ENCODE data around the gene YDJC. TPM values are rescaled to one million over a fixed set of nuclear protein-coding genes. Genes with fewer than 3 reads are reported as not detected.

Gene YDJC
- total RNA-seq, 1 experiment from 2014 or later = 25.7 TPM

DNA sequence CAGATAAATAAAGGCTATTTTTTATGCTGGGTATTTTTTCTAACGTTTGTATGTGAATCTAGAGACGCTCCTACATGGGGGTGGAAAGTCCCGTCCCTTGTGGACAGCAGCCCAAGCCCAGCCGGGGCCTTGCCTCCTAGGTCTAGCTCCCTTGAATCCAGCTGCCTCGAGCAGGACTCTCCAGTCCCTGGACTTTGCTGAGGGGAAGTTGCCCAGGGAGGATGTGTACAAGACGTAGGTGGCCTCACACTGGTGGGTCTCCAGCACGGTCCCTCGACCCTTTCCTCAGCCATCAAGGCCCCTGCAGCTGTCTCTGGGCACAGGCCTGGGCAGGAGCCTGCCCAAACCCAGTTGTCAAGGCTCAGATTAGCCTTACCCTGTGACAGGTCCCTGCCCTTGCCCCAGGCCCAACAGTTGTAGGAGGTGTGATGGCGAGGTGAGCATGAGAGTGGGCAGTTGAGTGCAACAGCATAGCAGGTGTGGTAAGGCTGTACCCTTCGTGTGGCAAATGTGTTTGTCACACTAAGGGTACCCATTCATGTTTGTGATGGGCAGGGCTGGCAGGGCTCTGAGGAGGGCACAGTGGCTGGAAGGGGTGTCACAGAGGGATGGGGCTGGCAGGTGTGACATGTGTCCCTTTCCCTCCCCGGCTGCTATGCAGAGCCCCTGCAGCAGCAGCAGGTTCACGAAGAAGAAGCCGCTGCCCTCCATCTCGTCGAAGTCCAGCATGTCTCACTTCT is 6.1 kb upstream of the YDJC start:
- CTCF ChIA-PET = no interaction called here
- POLR2A ChIA-PET (ENCODE audit: unreplicated experiment) = no interaction called here
- no peaks in the 10 kb centered on the region; the same call in 1 of the 2 replicates for H3K4me1 ChIP-seq (replicated peaks; ENCODE audit: insufficient read depth)
- no peaks in the 10 kb centered on the region for H3K9me3 ChIP-seq (ENCODE audit: insufficient read depth, low read depth)
- no peak overlapping the region for H3K27ac ChIP-seq
- BruUV-seq (replicated peaks) = no TSS peak
- no peak overlapping the region for H2AFZ ChIP-seq
- H3K27me3 ChIP-seq (ENCODE audit: insufficient read depth, low read depth) = no peaks in the 10 kb centered on the region
- TF ChIP-seq EZH2 (IDR thresholded peaks at IDR 0.05; ENCODE audit: low read depth) = no peak
- TF ChIP-seq, protein P1, sequence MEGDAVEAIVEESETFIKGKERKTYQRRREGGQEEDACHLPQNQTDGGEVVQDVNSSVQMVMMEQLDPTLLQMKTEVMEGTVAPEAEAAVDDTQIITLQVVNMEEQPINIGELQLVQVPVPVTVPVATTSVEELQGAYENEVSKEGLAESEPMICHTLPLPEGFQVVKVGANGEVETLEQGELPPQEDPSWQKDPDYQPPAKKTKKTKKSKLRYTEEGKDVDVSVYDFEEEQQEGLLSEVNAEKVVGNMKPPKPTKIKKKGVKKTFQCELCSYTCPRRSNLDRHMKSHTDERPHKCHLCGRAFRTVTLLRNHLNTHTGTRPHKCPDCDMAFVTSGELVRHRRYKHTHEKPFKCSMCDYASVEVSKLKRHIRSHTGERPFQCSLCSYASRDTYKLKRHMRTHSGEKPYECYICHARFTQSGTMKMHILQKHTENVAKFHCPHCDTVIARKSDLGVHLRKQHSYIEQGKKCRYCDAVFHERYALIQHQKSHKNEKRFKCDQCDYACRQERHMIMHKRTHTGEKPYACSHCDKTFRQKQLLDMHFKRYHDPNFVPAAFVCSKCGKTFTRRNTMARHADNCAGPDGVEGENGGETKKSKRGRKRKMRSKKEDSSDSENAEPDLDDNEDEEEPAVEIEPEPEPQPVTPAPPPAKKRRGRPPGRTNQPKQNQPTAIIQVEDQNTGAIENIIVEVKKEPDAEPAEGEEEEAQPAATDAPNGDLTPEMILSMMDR (conservative IDR thresholded peaks at IDR 0.05) = no peak
- intact Hi-C loops (cut with micrococcal nuclease; ENCODE audit: unreplicated experiment) = no loop called here
- no peaks in the 10 kb centered on the region for H3F3A ChIP-seq (ENCODE audit: insufficient read depth, low read depth)
- DNase-seq = no peak
- H4K20me1 ChIP-seq (ENCODE audit: insufficient read depth) = no peaks in the 10 kb centered on the region
- no peak overlapping the region for H3K4me2 ChIP-seq
- no peaks in the 10 kb centered on the region for H3K36me3 ChIP-seq (ENCODE audit: low read depth)
- no peaks in the 10 kb centered on the region for H3K79me2 ChIP-seq (ENCODE audit: low read depth)
- no peak overlapping the region for H3K4me3 ChIP-seq
- H3K9me2 ChIP-seq (ENCODE audit: insufficient read depth) = no peaks in the 10 kb centered on the region

DNA sequence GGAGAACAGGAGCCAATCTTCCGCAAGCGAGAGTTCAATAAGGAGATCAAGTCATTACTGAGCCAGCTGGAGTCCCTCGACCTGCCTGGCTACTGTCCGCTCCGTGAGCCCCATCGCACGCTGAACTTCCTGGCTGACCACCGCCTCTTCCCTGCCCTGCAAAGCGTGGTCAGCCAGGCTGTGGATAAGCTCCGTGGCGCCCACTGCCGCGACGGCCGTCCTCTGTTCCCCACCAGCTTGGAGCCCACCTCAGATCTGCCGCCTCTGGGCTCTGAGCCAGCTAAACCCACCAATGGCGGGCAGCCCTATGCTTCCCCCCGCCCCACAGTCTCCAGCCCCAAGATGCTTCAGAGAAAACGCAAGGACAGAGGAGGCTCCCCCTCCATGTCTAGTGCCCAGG is 5.0 kb upstream of the YDJC start:
- Histone ChIP-seq H3K27ac (no peak overlapping the region), H3K27me3 (ENCODE audit: insufficient read depth, low read depth) (no peaks in the 10 kb centered on the region), H3F3A (ENCODE audit: insufficient read depth, low read depth) (no peaks in the 10 kb centered on the region), H4K20me1 (ENCODE audit: insufficient read depth) (no peaks in the 10 kb centered on the region), H3K4me2 (no peak overlapping the region), H3K79me2 (ENCODE audit: low read depth) (no peaks in the 10 kb centered on the region), H2AFZ (no peak overlapping the region), H3K4me3 (no peak overlapping the region), H3K36me3 (ENCODE audit: low read depth) (no peaks in the 10 kb centered on the region), H3K4me1 (replicated peaks; ENCODE audit: insufficient read depth) (no peaks in the 10 kb centered on the region), H3K9me2 (ENCODE audit: insufficient read depth) (no peaks in the 10 kb centered on the region), H3K9me3 (ENCODE audit: insufficient read depth, low read depth) (no peaks in the 10 kb centered on the region)
- ChIA-PET CTCF (no interaction called here), POLR2A (ENCODE audit: unreplicated experiment) (no interaction called here)
- no peak for DNase-seq
- intact Hi-C loops (cut with micrococcal nuclease; ENCODE audit: unreplicated experiment) = no loop called here
- no TSS peak for BruUV-seq (replicated peaks)
- TF ChIP-seq EZH2 (IDR thresholded peaks at IDR 0.05; ENCODE audit: low read depth) = no peak
- TF ChIP-seq, protein P1 (conservative IDR thresholded peaks at IDR 0.05) = no peak

DNA sequence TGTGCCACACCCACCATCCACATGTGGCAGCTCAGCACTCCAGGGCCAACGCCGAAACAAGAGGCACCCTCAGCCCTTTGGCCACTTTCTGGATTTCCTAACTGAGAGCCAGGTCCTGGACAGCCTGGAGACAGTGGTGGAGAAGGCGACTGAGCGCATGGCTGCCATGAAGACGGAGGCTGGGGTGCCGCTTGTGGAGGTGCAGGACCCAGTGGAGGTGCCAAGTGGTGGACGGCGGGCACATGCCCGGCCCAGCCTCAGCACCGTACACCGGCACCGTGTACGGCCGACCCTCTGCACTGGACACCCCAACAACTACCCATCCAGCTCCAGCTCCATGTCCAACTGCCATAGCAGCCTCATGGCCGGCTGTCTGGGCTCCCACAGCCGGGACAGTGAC is 4.3 kb upstream of the YDJC start:
- H3K36me3 ChIP-seq (ENCODE audit: low read depth) = no peaks in the 10 kb centered on the region
- BruUV-seq (replicated peaks) = no TSS peak
- no peaks in the 10 kb centered on the region for H3K27me3 ChIP-seq (ENCODE audit: insufficient read depth, low read depth)
- H3K9me3 ChIP-seq (ENCODE audit: insufficient read depth, low read depth) = no peaks in the 10 kb centered on the region
- H3K4me1 ChIP-seq (replicated peaks; ENCODE audit: insufficient read depth) = no peaks in the 10 kb centered on the region
- POLR2A ChIA-PET (ENCODE audit: unreplicated experiment) = no interaction called here
- no peak overlapping the region for H3K4me2 ChIP-seq
- H3F3A ChIP-seq (ENCODE audit: insufficient read depth, low read depth) = no peaks in the 10 kb centered on the region
- no peaks in the 10 kb centered on the region for H3K9me2 ChIP-seq (ENCODE audit: insufficient read depth)
- H2AFZ ChIP-seq = no peak overlapping the region
- H3K4me3 ChIP-seq = no peak overlapping the region
- H4K20me1 ChIP-seq (ENCODE audit: insufficient read depth) = no peaks in the 10 kb centered on the region
- CTCF ChIA-PET = no interaction called here
- no peak for DNase-seq
- intact Hi-C loops (cut with micrococcal nuclease; ENCODE audit: unreplicated experiment) = no loop called here
- H3K79me2 ChIP-seq (ENCODE audit: low read depth) = peaks cover 6% of the 10 kb centered on the region
- H3K27ac ChIP-seq = no peak overlapping the region
- TF ChIP-seq, protein P1 (conservative IDR thresholded peaks at IDR 0.05) = no peak
- TF ChIP-seq EZH2 (IDR thresholded peaks at IDR 0.05; ENCODE audit: low read depth) = no peak
